ENCODE results near the gene IL17B.
"Not testable (repeated sequence)": the region's sequence is repeated elsewhere in the genome, so short reads cannot be mapped to it uniquely, and the experiment has no call there.

Gene IL17B

DNA sequence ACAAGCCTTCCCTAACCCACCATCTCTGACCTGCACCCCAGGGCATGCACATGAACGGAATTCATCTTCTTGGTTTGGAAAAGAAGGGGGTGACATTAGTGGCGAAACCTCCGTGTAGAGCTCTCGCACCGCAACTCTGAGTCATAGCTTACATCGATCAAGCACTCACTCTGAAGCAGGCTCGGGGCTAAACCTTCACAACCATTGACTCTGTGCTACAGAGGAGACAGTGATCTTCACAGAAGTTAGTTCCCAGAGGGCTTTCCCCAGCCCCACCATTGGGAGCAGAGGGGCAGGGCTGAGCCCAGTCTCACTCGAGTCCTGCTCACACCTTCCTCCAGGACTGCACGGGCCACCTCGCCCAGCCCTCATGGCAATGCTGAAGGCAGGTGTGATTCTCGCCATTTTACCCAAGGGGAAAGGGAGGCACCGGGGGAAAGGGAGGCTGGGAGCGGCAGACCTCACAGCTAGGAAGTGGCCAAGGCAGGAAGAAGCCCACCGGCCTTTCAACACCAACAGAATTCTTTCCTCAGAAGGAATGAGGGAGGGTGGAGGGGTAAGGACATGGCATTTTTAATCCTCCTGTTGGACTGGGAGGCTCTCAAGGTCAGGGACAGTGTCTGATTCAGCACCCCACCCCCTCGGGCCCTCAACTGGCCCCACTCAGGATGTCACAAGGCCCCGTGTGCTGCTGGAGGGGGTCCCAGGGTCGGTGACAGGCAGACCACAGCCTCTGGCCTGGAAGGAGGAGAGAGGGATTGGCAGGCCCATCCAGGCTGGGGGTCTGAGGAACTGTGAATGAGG is 25.9 kb upstream of the IL17B start:
- no peak overlapping the region for H3K4me3 ChIP-seq (ENCODE audit: low read depth, low read length)
- no peak for DNase-seq (ENCODE audit: low read depth)
- TF ChIP-seq, protein P1, sequence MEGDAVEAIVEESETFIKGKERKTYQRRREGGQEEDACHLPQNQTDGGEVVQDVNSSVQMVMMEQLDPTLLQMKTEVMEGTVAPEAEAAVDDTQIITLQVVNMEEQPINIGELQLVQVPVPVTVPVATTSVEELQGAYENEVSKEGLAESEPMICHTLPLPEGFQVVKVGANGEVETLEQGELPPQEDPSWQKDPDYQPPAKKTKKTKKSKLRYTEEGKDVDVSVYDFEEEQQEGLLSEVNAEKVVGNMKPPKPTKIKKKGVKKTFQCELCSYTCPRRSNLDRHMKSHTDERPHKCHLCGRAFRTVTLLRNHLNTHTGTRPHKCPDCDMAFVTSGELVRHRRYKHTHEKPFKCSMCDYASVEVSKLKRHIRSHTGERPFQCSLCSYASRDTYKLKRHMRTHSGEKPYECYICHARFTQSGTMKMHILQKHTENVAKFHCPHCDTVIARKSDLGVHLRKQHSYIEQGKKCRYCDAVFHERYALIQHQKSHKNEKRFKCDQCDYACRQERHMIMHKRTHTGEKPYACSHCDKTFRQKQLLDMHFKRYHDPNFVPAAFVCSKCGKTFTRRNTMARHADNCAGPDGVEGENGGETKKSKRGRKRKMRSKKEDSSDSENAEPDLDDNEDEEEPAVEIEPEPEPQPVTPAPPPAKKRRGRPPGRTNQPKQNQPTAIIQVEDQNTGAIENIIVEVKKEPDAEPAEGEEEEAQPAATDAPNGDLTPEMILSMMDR (IDR thresholded peaks at IDR 0.05; ENCODE audit: low read depth, low read length, missing control alignments), result no peak

DNA sequence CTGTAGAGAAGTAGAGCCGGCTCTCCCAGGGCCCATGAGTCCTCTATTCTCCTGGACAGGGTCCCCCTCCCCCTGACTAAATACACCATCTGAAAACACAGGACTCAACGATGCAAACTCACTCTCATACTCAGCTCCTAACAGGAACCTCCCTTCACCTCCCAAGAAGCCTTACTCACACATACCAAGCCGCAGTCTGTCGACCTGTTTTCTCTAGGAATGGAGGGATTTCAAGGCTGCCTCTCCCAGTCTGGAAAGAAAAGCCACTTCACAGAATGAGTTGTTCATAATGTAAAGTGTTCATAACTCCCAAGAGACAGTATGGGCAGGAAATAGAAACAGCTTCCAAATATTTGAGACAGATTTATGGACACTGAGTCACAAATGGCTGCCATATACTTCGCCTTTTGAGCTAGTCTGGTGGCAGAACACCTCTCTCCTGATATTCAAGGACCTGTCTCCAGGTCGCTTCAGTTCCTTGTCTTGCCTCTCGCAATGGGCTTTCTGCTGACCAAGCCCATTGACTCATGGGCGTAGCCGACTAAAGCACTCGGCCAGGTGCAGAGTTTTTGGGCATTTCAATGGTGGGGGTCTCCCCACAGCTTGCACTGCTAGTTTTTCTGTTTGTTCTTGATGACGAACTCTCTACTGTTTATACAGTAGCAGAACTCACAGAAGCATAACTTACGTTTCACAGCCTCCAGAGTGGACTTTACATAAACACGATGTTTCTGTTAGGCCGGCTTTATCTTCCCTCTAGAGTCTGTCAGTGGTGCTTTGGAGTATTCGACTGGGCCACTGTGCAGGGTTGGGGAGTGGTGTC is 25.0 kb upstream of the IL17B start:
- DNase-seq (ENCODE audit: low read depth), result no peak
- TF ChIP-seq, protein P1 (IDR thresholded peaks at IDR 0.05; ENCODE audit: low read depth, low read length, missing control alignments), result no peak
- H3K4me3 ChIP-seq (ENCODE audit: low read depth, low read length), result no peak overlapping the region

DNA sequence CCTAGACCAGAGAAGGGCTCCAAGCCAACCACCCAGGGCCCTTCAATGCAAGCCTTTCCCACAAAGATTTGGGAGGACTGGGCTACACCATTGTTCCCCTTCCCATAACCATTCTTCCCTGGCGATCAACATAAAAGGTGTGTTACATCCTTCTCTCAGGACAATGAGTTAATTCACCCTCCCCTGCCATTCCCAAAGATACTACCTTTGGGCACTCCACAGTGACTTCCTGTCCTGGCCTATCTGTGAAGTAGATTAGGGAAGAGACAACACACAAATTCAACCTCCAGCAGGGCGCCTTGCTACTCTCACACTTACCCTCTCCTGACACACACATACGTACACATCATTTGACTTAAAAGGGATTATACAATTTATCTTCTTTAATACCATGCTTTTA is 23.2 kb upstream of the IL17B start:
- DNase-seq (ENCODE audit: low read depth), result no peak
- TF ChIP-seq, protein P1 (IDR thresholded peaks at IDR 0.05; ENCODE audit: low read depth, low read length, missing control alignments), result no peak
- no peak overlapping the region for H3K4me3 ChIP-seq (ENCODE audit: low read depth, low read length)

DNA sequence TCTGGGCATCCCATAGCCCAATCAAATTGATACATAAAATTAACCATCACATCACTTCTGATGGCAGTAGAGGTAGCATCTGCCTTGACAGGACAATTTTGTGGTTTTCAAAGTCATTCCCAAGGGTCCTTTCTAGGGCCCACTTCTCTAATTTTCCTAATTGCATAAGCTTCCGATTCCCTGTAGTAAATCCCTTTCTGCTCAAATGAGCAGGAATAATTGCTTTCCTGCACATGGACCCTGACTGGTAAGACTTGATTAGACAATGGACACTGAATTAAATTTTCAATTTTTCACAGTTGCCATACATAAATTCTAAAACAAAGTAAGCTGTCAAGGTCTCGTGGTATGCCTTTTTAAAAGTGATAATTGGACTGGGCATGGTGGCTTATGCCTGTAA is 22.0 kb upstream of the IL17B start:
- DNase-seq (ENCODE audit: low read depth), result no peak
- TF ChIP-seq, protein P1 (IDR thresholded peaks at IDR 0.05; ENCODE audit: low read depth, low read length, missing control alignments), result no peak
- H3K4me3 ChIP-seq (ENCODE audit: low read depth, low read length), result no peak overlapping the region

DNA sequence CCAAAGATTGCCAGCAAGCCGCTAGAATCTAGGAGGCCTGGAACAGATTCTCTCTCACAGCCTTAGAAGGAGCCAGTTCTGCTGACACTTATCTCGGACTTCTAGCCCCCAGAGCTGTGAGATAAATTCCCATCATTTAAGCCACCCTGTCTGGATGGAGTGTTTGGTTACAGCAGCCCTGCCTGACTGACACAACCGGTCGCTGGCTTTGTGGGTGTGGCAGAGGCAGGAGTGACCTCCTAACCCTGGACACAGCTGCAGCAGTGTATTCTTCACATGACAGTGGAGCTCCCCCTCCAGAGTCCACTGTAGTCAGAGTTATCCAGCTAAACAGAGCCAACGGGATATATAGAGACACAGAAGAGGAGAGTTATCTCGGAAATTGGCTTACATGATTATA is 21.2 kb upstream of the IL17B start:
- no peak for DNase-seq (ENCODE audit: low read depth)
- H3K4me3 ChIP-seq (ENCODE audit: low read depth, low read length), result no peak overlapping the region
- TF ChIP-seq, protein P1 (IDR thresholded peaks at IDR 0.05; ENCODE audit: low read depth, low read length, missing control alignments), result no peak

DNA sequence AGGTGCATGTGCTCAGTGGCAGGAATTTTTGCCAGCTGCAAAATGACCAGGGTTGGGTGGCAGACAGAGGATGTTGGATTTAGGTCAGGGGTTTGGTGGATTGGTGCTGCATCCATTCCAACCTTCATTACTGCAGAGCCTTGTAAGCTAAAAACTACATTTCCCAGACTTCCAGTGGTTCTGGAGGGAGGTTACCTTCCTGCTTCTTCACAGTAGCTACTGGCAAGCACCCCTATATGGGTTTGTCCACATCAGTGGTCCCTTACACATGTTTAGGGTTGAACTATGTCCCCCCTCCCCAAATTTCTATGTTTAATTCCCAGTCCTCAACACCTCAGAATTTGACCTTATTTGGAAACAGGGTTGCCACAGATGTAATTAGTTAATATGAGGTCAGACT is 20.7 kb upstream of the IL17B start:
- no peak for DNase-seq (ENCODE audit: low read depth)
- TF ChIP-seq, protein P1 (IDR thresholded peaks at IDR 0.05; ENCODE audit: low read depth, low read length, missing control alignments), result no peak
- no peak overlapping the region for H3K4me3 ChIP-seq (ENCODE audit: low read depth, low read length)

DNA sequence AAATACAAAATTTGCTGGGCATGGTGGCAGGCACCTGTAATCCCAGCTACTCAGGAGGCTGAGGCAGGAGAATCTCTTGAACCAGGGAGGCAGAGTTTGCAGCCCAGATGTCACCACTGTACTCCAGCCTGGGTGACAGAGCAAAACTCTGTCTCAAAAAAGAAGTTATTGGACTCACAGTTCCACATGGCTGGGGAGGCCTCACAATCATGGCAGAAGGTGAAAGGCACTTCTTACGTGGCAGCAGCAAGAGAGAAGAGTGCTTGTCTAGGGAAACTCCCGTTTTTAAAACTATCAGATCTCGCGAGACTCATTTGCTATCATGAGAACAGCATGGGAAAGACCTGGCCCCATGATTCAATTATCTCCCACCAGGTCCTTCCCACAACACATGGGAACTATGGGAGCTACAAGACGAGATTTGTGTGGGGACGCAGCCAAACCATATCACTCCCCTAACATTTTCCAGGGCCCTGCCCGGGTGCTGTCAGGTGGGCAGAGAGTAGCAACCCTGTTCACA is 19.7 kb upstream of the IL17B start:
- H3K4me3 ChIP-seq (ENCODE audit: low read depth, low read length), result not testable (repeated sequence)

More for the DNA sequence above, 19.7 kb upstream of the IL17B start:
- DNase-seq (ENCODE audit: low read depth), result not testable (repeated sequence)

All from GM12864 (cell line).